OCI-LY7 (cell line): Measurements from ENCODE around the gene CCDC8.

Source experiments
- CTCF ChIP-seq: fragments of 200-600 bp; sonication (generic); conservative IDR thresholded peaks from 2 replicates; pipeline ENCODE4 v1.5.1; 2014; ENCODE audit warnings: mild to moderate bottlenecking, antibody characterized with exemption, low read length, moderate library complexity, mixed read lengths
- EZH2phosphoT487 ChIP-seq: fragments of 200-600 bp; sonication (generic); IDR thresholded peaks from 2 replicates; pipeline ENCODE4 v1.6.1; 2018; ENCODE audit warnings: low read depth, borderline replicate concordance, mild to moderate bottlenecking, mixed run types, antibody characterized with exemption, low read length, moderate library complexity, mixed read lengths

GRCh38 chr19:46452186-46452585, 38.8 kb upstream of the CCDC8 start:
- TF ChIP-seq CTCF = no peak
- TF ChIP-seq EZH2phosphoT487 = no peak
